Stimulated activated CD4-positive, alpha-beta T cell treated with anti-CD3 and anti-CD28 coated beads, Interleukin-15, amount 100 ng/mL, for 48 hours (primary cell): ENCODE measurements around the gene HLA-DMA.

Experiments
- DNase-seq, 2 donors: peaks; one replicate each; pipeline ENCODE4 v3.0.0-alpha.2; 2020; ENCODE audit warnings: low read depth in 2 of 2

Gene HLA-DMA

GRCh38 chr6:32974541-32975308, 21.8 kb upstream of the HLA-DMA start:
- no peak for DNase-seq

DNA sequence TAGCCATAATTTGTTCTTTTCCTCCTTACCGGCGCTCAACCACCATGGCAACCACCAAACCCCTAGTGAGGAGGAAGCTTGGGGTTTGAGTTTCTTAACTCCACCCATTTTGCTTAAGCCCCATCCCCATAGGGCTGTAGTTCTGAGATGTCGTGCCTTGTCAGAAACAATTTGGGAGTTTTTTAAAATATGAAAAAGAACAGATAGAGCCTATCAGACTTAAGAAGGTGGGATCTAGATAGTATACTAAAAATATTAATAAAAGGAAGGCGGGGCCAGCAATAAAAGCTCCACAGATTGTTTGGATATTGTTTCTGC, 21.1 kb upstream of the HLA-DMA start:
- no peak for DNase-seq

DNA sequence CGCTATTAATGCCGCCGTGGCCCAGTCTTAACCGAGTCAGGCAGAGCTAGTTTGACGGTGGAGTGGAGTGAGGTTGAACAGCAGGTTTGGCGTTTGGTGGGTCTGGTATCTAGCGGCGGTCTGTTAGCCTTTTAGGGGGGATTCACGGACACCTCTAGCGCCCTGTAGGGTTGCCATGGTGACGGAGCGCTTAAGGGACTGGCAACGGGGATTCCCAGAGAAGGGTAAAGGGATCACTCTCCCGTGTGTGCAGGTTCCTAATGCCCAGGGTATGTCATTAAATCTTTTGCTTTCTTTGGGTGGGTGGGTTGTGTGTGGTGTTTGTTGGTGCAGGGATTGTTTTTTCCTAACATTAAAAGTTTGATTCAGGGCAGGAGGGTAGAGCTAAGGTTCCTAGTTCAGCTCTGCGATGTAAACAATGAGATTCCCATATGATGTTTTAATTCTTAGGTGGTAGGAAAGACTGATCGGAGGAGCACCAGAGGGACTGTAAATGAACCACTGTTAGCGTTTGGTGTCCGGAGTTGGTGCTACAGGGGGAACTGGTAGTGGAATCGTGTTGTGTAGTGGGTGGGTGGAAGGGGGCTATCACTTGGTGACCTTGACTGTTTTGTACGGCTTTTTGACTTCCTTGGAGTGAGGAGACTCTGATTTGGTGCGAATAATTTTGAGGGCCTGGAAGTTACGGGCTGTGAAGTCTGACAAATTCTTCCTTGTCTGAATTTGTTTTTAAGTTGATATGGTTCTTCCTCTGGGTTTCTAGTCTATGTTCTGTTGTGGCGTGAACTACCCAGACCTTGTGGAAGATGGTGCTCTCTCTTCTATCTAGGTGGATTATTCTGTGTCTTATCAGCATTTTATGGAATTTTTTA, 20.5 kb upstream of the HLA-DMA start:
- DNase-seq = no peak

DNA sequence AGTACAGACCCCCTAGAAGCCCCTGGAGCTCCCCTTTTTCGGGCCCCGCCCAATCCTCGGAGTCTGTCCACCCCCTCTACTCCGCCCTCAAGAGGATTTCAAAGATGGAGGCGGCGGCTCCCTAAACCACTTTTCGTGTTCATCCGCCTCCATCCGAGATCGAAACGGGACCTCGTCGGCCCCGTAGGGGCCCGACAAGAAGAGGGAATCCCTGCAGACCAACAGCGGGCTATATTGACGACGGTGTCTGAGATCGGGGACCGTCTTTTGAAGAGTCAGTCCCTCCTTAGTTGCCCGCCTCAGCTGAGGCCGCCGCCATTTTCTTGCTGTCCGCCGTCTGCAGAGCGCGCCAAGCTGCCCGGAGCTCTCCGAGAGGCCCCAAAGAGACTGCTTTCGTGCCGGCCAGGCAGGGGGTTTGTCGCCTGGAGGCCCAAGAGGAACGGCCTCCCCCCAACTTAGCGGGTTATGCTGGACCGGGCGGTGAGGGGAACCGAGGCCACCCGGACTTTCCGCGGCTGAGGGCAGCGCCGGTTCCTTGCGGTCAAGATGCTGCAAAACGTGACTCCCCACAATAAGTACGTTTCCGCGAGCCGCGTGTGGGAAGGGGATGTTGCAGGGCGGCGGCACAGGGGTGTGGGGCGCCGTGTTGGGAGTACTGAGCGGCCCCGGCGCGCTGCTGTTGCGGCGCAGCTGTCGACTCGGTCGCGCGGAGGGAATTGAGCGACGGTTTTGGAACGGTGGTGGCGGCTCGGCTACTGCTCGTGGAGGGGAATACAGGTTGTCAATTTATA, 19.7 kb upstream of the HLA-DMA start:
- peak; percentile 29 to 43 for DNase-seq

- DNase-seq = peak; percentile 98 to 100
These were observed 18.9 kb upstream of the HLA-DMA start for GRCh38 chr6:32971581-32972352.

DNA sequence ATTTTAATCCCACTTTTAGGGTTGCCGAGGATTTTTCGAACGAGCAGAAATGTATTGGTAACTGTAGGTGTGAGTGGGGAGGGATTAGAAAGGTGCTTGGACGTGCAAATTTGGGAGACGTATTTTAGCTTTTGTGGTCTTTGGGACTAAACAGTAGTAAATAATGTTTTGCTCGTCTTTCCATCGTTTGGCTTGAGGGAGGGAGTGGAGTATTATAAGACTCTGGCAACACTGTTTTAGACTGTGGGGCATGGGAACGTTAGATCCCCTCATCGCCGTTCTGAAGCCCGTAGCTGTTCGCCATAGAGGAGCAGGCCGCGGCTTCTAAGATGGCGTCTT, 18.3 kb upstream of the HLA-DMA start:
- no peak for DNase-seq

- DNase-seq = peak; percentile 84 to 85
These were observed 17.7 kb upstream of the HLA-DMA start for GRCh38 chr6:32970413-32971241.

DNA sequence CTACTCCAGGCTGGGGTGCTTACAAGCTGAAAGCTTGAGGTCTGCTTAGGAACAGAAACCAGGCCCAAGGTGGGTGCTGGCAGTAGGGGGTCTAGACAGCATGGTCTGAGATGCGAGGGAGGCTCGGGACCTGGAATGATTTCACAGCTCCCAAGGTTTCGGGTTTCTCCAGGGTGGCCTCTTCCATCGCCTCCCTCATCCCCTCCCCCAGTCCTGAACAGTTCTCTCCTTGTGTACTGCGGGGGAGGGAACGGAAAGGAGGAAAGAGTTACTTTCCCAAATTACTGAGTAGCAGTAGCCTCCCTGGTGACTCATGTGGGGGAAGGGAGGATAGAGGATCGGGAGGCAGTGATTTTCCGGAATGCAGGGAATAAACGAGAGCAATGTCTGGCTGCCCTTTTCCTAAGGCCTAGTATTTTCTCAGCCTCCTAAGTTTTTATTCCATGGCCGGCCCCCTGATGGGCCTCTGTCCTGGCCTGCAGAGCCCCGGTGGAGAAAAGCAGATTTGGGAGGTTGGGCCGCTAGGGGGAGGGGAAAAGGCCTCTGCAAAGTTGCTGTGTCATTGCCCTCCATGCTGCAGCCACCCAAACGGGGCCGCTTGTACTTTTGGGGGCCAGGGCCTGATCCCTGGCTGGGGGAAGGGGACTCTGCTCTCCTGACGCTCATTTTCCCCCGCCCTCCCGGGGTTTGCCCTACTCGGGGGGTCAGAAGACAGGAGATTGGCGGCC, 17.0 kb upstream of the HLA-DMA start:
- peak; percentile 72 to 77 for DNase-seq

GRCh38 chr6:32968867-32969684, 16.2 kb upstream of the HLA-DMA start:
- peak; percentile 55 to 72 for DNase-seq

GRCh38 chr6:32968093-32968866, 15.4 kb upstream of the HLA-DMA start, which contains the start of gene BRD2:
BRD2 (plus strand) TSS chr6:32968594; CDS start chr6:32972899, 4,305 bp downstream.
- DNase-seq = peak; percentile 91 to 93

GRCh38 chr6:32967151-32968091, 14.5 kb upstream of the HLA-DMA start:
- DNase-seq = no peak

DNA sequence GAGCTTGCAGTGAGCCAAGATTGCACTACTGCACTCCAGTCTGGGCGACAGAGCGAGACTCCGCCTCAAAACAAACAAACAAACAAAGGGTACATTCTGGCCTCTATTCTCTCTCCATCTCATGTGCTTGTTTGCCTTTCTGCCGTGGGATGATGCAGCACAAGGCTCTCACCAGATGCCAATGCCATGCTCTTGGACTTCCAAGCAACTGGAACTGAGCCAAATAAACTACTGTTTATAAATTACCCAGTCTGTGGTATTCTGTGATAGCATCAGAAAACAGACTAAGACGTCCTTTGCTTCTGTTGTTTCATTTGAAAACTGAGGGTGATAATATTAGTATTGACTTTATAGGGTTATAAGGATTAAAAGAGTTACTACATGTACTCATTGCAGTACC, 11.9 kb upstream of the HLA-DMA start:
- DNase-seq = no peak

GRCh38 chr6:32963866-32964265, 11.0 kb upstream of the HLA-DMA start:
- no peak for DNase-seq

- no peak for DNase-seq
These were observed 9.4 kb upstream of the HLA-DMA start for GRCh38 chr6:32962213-32962826.

DNA sequence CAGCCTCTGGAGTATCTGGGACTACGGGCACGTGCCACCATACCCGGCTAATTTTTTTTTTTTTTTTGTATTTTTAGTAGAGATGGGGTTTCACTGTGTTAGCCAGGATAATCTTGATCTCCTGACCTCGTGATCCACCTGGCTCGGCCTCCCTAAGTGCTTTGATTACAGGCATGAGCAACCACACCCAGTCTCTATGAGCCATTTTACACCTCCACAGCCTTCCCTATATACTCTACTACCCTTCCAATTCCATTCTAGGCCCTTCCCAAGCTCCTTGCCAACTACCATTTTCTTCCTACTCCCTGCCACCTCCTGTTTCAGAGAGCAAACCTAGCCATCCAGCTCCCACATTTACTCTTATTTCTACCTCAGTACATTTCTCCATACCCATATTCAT, 7.7 kb upstream of the HLA-DMA start:
- no peak for DNase-seq

DNA sequence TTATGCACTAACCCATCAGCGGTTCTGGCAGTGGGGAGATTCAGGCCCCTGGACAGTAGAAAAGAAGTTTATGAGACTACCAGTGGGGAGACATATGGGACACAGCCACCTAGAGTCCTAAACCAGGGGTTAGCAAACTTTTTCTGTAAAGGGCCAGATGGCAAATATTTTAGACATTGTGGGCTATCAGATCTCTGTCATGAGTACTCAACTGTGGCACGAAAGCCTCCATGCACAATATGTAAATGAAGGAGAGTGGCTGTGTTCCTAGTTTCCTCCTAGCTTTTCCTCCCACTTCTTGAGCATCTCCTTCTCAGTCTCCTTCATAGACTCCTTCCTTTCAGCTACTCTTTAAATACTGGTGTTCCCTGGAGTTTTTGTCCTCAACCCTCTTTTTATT, 3.3 kb upstream of the HLA-DMA start:
- DNase-seq = no peak
